ENCODE measurements around the gene FGD6.

The FGD6 gene

DNA sequence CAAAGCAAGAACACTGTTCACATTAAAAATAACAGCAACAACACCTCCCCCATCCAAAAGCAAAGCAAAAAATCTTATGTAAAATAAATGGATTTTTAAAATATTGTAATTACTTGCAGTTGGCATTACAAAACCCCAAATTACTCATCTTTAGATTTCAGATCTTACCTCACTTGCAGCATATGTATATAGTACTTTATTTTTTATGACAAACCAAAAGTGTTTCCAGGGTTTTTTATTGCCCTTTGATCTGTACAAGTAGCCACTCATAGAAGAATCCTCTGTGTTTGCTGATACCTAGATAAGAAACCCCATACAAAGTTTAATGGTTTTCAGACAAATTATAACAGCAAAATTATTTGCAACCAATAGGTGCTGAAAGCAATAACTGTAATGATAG lies 131.7 kb downstream of the FGD6 start:
- no peak for DNase-seq (ENCODE audit: low read depth in 2 of 2)

GRCh38 chr12:95083938-95084337 lies 133.3 kb downstream of the FGD6 start:
- DNase-seq (ENCODE audit: low read depth in 2 of 2): no peak

- no peak for DNase-seq (ENCODE audit: low read depth in 2 of 2)
Observed at GRCh38 chr12:95083471-95083870, 133.8 kb downstream of the FGD6 start.

DNA sequence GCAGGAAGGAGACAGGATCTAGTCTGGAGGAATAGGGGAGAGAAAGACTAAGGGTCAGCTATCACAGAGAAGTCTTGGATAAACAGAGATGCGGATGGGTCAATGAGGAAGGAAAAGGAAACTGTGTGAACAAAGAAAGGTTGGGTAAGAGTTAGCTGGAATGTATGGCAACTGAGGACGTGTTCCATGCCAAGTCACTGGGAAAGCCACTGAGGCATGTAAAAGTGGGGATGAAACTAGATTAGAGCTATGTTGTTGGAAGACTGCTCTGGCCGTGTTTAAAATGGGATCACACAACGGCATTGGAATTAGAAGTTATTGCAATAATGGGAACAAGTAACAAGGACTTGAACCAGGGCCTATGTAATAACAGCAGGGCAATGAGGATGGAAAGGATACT lies 139.9 kb downstream of the FGD6 start:
- no peak for DNase-seq (ENCODE audit: low read depth in 2 of 2)

DNA sequence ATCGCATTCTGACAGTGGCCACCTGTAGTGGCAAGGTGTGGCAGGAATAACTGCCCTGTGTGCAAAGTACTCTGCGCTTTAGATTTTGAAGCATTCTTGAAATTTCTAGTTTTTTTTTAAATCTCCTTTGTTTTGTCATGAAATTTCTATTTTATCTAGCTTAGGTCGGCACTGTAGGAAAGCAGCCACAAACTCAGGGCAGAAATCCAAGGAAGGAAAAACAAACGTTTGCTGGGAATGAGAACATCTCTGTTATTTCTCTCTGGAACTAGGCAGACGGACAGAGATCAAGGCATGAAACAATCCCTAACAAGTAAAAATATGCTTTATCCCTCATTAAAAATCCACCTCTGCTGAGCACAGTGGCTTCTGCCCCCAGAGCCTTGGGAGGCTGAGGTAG lies 142.5 kb downstream of the FGD6 start:
- no peak for DNase-seq (ENCODE audit: low read depth in 2 of 2)

GRCh38 chr12:95073698-95074520 lies 143.4 kb downstream of the FGD6 start:
- DNase-seq (ENCODE audit: low read depth in 2 of 2): no peak

GRCh38 chr12:95072900-95073697 lies 144.2 kb downstream of the FGD6 start, which contains the start of gene NR2C1:
Gene NR2C1, minus strand, starts transcription at chr12:95073618. Its CDS starts 6,234 bp downstream, at chr12:95067384.
- DNase-seq (ENCODE audit: low read depth in 2 of 2): peak; percentile 77 to 79

DNA sequence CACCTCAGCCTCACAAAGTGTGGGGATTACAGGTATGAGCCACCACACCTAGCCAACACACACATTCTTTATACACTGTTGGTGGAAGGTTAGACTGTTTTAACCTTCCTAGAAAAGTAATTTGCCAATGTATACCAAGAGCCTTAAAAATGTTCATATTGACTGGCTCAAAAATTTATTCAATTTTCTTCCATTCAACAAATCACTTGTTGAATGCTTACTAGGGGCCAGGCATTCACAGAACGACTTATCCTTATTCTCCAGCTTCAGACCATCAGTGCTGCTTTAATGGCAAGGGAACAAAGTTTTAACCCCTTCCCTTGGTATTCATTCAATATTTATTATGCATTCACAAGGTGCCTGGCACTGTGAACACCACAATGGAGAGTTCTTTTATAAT lies 146.9 kb downstream of the FGD6 start:
- no peak for DNase-seq (ENCODE audit: low read depth in 2 of 2)

DNA sequence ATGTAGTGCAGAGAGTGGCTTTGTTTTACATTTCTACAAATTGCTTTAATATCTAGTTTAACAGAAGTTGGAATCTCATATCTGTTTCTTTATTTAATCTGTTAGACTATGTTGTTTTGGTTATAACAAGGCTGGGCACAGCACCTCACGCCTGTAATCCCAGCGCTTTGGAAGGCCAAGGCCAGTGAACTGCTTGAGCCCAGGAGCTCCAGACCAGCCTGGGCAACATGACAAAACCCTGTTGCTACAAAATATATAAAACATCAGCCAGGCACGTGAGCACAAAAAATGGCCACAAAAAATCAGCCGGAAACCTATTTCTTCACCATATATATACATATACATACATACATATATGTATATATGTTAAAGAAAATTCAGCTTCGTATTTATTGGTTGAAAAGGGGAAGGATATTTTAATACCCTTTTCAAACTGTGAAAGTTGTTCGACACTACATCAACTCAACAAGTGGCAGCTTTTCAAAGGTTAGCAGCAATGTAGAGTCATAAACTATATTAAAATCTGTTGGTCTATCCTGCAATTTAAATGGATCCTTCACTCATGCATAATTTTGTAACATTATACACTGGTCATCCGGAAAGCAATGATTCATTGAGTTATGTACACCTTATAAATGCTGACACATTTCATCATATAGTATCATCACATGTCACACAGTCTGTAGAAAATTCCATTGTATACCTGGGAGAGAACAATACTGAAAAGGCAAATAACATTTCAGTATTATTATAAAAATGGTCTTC lies 151.0 kb downstream of the FGD6 start:
- no peak for DNase-seq (ENCODE audit: low read depth in 2 of 2)

DNA sequence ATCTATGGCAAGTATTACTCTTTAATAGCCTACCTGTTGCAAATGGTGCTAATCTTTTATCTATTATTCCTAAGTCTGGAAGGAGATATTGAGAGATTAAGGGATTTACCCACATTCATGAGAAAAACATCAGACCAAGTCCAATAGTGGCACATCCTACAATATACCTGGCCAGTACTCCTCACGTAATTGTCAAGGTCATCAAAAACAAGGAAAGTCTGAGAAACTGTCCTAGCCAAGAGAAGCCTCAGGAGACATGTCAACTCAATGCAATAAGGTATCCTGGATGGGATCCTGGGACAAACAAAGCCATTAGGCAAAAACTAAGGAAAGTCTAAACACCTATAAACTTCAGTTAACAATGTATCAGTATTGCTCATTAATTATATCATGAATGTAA lies 156.3 kb downstream of the FGD6 start:
- DNase-seq (ENCODE audit: low read depth in 2 of 2): no peak

GRCh38 chr12:95059984-95060383 lies 157.3 kb downstream of the FGD6 start:
- DNase-seq (ENCODE audit: low read depth in 2 of 2): no peak

DNA sequence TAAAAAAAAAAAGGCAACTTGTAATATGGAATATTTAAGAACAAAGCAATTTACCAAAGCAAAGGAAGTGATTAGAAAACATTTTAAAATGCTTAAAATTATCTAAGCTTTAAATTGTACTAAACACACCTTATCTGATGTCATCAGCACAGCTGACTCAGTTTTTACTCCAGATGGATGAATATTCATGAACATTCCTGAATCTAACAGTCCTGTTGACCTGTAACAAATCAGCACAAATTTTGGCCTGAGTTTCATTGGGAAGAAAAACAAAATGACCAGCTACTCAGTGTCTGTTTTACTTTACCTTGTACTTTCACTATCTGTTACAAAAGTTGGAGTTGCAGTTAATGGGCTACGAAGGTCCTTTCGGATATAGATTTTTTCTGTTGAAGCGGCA lies 159.8 kb downstream of the FGD6 start:
- DNase-seq (ENCODE audit: low read depth in 2 of 2): no peak

GRCh38 chr12:95055057-95055456 lies 162.2 kb downstream of the FGD6 start:
- DNase-seq (ENCODE audit: low read depth in 2 of 2): no peak

- no peak for DNase-seq (ENCODE audit: low read depth in 2 of 2)
Observed at GRCh38 chr12:95054206-95054605, 163.1 kb downstream of the FGD6 start.

- DNase-seq (ENCODE audit: low read depth in 2 of 2): no peak
Observed at GRCh38 chr12:95051241-95051640, 166.0 kb downstream of the FGD6 start.

DNA sequence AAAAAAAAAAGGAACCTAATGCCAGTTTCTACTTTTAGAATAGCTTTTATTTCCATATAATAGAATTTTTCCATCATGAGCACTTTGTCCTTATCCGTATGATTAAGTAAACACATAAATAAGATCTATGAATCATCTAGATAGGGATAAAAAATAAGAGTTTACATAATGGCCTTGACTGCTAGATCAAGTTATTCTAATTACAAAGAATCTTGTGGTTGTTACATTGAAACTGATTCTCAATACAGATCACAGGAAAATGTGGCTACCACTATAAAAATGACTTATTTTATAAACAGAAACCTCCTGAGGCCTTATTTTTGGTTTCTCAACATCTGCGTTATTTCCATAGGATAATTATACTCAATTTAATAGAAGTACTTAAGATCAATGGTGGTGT lies 179.4 kb downstream of the FGD6 start:
- no peak for DNase-seq (ENCODE audit: low read depth in 2 of 2)

- DNase-seq (ENCODE audit: low read depth in 2 of 2): no peak
Observed at GRCh38 chr12:95034750-95035149, 182.5 kb downstream of the FGD6 start.

All from stimulated activated CD8-positive, alpha-beta memory T cell treated with anti-CD3 and anti-CD28 coated beads, Interleukin-7, amount 100 ng/mL, for 1 hour (primary cell).